ENCODE data around the gene WDR64. TPM values are rescaled to one million over a fixed set of nuclear protein-coding genes. Genes with fewer than 3 reads are reported as not detected.

The WDR64 gene
- total RNA-seq, 6 experiments from 2014 or later, result not detected

GRCh38 chr1:241762713-241763339 lies 110.7 kb downstream of the WDR64 start:
- H3K36me3 Mint-ChIP-seq (ENCODE audit: low read depth), result no peaks in the 10 kb centered on the region
- no peak for DNase-seq
- H3K27me3 Mint-ChIP-seq (ENCODE audit: insufficient read depth), result peaks cover 7% of the 10 kb centered on the region; the same call in 1 of the 2 replicates
- H3K4me3 Mint-ChIP-seq, result no peak overlapping the region
- no peaks in the 10 kb centered on the region for H3K4me1 Mint-ChIP-seq (ENCODE audit: low read depth)
- no peak overlapping the region for H3K27ac Mint-ChIP-seq
- H3K9me3 Mint-ChIP-seq, result no peaks in the 10 kb centered on the region
- no peak for TF ChIP-seq CTCF (IDR thresholded peaks at IDR 0.05)

DNA sequence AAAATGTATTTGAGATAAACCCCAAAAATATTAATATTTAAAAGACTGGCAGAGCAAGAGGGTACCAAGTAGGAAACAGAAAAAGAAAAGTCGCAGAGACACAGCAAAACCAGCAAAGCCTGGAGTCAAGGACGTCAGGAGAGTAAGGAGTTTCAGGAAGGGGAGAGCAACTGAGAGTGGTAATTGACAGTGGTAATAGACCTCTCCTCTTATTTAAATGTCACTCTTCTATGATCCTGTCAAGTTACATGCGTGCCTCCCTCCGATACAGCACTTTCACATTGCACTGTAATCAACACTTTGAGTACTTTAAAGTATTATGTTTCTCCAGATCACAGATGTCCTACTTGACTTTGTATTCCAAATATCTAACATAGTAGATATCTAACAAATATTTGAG lies 113.3 kb downstream of the WDR64 start:
- Mint-ChIP-seq H3K36me3 (ENCODE audit: low read depth) (no peaks in the 10 kb centered on the region), H3K9me3 (no peaks in the 10 kb centered on the region), H3K27me3 (ENCODE audit: insufficient read depth) (peaks cover 11% of the 10 kb centered on the region; the same call in 1 of the 2 replicates), H3K4me1 (ENCODE audit: low read depth) (no peaks in the 10 kb centered on the region), H3K27ac (no peak overlapping the region), H3K4me3 (no peak overlapping the region)
- no peak for TF ChIP-seq CTCF (IDR thresholded peaks at IDR 0.05)
- no peak for DNase-seq

- H3K9me3 Mint-ChIP-seq, result no peaks in the 10 kb centered on the region
- H3K36me3 Mint-ChIP-seq (ENCODE audit: low read depth), result no peaks in the 10 kb centered on the region
- no peak overlapping the region for H3K4me3 Mint-ChIP-seq
- no peak for TF ChIP-seq CTCF (IDR thresholded peaks at IDR 0.05)
- DNase-seq, result no peak
- H3K4me1 Mint-ChIP-seq (ENCODE audit: low read depth), result no peaks in the 10 kb centered on the region
- H3K27me3 Mint-ChIP-seq (ENCODE audit: insufficient read depth), result peaks cover 11% of the 10 kb centered on the region; the same call in 1 of the 2 replicates
- no peak overlapping the region for H3K27ac Mint-ChIP-seq
These were observed 115.7 kb downstream of the WDR64 start for GRCh38 chr1:241767737-241768136.

DNA sequence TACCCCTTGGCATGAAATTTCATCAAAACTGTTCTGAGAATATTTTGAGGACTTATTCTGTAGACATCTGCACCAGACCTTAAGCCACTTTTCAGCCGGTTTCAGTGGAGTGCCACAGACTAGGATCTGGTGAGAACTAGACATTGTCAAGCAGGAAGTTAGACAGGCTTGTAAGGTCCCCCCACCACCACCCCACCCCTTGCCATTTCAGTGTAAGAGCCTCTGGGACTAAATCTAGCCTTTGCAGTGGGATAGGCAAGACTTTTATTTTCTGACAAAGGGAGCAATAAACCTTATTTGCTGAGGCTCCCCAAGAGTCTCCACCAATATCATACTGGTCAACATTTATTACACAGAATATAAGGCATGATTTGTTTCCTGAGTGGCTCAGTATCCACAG lies 118.0 kb downstream of the WDR64 start:
- no peak for TF ChIP-seq CTCF (IDR thresholded peaks at IDR 0.05)
- H3K4me3 Mint-ChIP-seq, result no peak overlapping the region
- no peaks in the 10 kb centered on the region for H3K4me1 Mint-ChIP-seq (ENCODE audit: low read depth)
- no peaks in the 10 kb centered on the region for H3K9me3 Mint-ChIP-seq
- H3K27ac Mint-ChIP-seq, result no peak overlapping the region
- no peak for DNase-seq
- no peaks in the 10 kb centered on the region for H3K36me3 Mint-ChIP-seq (ENCODE audit: low read depth)
- H3K27me3 Mint-ChIP-seq (ENCODE audit: insufficient read depth), result peaks cover 9% of the 10 kb centered on the region

- no peak for DNase-seq
- no peaks in the 10 kb centered on the region for H3K36me3 Mint-ChIP-seq (ENCODE audit: low read depth)
- H3K4me1 Mint-ChIP-seq (ENCODE audit: low read depth), result no peaks in the 10 kb centered on the region
- H3K4me3 Mint-ChIP-seq, result no peak overlapping the region
- TF ChIP-seq CTCF (IDR thresholded peaks at IDR 0.05), result no peak
- peaks cover 9% of the 10 kb centered on the region for H3K27me3 Mint-ChIP-seq (ENCODE audit: insufficient read depth)
- no peaks in the 10 kb centered on the region for H3K9me3 Mint-ChIP-seq
- H3K27ac Mint-ChIP-seq, result no peak overlapping the region
These were observed 119.0 kb downstream of the WDR64 start for GRCh38 chr1:241771117-241771516.

Data from HFFc6 (cell line).